ENCODE results near the gene EPHB1.
A peak's percentile ranks its signal among the peaks of the same experiment; 100 is the strongest.

EPHB1 gene

DNA sequence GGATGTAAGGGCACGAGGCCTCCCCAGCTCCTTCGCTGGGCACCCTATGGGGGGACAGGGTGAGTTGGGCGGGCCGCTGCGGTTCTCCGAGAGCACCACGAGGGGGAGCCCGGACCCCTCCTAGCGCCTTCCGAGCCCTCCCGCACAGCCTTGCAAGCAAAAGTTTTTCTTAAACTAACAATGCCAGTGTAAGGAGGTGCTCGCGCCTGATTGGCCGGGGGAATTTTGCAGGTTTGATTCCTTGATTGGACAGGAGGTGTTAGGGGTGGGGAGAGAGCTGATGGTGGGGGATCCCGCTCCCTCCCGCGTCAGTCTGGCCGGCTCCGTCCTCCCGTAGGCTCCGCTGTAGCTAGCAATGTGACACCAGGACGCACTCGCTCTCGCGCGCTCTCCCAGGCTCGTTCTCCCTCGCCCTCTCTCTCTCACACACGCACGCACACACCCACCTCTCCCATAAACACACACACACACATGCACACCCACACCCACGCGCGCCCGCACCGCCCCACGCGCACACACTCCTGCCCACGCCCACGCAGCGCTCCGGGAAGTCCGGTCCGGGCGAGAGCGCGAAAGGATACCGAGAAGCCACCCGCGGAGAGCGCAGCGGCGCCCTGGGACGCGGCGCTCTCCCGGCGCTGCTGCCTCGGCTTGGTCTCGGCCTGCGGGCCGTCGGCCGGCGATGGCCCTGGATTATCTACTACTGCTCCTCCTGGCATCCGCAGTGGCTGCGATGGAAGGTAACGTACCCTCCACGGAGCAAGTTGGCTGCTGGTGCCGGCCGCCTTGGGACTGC lies at the start of gene EPHB1:
TSS of gene EPHB1 (plus strand) at position 311 of the 796 bp plus-strand sequence.
- DNase-seq, result peak; percentile 52

GRCh38 chr3:134748698-134749097 lies 46.4 kb upstream of the EPHB1 start:
- DNase-seq, result no peak

GRCh38 chr3:134749174-134749573 lies 45.9 kb upstream of the EPHB1 start:
- DNase-seq, result no peak

DNA sequence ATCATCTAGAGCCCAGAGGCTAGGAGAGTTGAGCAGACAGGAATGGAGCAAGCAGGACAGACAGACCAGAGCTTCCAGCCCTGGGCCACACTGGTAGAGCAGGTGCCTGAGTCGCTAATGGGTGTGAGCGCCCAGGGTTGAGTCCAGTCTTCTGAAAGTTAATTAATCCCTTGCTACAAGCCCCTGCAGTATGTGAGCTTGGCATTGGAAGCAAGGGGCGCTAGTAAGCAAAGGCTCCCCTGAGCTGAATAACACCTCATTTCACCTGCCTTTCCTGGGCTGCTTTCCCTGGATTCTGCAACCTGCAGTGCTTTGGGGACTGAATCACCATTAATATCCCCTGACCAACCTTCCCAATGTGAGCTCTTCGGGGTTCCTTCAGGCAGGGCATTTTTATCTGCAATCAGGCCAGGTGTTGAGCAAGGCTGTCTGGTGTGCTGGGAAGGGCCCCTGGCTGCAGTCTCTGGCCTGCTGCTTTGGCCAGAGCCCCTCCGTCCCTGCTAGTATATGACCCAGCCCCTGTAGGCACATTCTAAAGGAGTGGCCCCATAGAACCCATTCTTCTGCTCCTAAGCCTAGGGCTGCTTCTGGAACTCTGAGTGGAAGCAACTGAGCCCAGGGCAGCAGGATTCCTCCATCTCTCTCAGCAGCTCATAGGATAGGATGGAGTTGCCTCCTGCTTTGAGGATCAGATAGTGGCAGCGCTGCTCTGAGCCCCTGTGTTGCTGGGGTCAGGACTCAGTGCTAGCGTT lies 45.1 kb upstream of the EPHB1 start:
- no peak for DNase-seq

DNA sequence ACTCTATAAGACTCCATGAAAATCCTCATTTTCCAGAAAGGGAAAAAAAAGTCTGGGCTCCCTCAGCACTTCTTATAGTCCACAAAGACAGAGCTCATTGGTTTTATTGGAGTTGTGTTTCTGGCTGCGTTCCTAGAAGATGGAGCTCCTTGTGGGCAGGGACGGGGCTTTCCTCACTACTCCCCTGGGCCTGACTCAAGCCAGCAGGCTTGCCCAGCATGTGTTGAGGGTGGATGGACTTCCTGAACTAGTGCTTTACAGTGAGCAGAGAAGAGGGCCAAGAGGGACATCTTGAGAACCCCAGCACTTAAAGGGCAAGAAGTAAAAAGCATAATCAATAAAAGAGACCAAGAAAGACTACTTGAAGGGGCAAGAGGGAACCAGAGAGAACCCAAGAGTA lies 43.2 kb upstream of the EPHB1 start:
- DNase-seq, result no peak

DNA sequence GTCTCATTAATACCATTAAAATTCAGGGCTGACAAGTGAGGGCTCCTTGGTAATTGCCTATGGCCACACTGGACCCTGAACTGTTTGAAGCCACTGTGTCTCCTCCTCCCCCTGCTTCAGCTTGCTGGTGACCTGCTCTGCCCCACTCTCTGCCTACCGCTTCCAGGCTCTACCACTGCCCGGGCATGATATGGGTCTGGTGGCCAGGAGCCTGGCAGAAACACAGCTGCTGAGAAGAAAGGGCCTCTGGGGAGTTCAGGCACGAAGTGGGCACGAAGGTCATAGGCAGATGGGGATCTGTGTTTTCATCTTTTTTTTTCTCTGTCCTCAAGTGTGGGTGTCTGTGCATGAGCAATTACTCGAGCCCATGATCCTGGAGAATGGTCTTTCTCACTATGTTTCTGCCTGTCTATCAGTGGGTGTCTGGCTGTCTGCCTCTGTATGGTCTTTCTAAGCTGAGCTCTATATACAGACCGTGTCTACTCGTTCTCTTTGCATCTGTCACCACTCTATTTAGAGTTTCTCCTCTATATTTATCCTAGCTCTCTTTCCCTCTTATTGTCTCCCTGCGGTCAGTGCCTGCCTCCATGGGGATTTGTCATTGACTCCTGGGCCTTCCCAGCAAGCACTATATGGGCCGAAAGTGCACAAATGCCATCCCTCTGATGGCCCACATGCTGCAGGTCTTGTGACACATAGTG lies 42.1 kb upstream of the EPHB1 start:
- no peak for DNase-seq

DNA sequence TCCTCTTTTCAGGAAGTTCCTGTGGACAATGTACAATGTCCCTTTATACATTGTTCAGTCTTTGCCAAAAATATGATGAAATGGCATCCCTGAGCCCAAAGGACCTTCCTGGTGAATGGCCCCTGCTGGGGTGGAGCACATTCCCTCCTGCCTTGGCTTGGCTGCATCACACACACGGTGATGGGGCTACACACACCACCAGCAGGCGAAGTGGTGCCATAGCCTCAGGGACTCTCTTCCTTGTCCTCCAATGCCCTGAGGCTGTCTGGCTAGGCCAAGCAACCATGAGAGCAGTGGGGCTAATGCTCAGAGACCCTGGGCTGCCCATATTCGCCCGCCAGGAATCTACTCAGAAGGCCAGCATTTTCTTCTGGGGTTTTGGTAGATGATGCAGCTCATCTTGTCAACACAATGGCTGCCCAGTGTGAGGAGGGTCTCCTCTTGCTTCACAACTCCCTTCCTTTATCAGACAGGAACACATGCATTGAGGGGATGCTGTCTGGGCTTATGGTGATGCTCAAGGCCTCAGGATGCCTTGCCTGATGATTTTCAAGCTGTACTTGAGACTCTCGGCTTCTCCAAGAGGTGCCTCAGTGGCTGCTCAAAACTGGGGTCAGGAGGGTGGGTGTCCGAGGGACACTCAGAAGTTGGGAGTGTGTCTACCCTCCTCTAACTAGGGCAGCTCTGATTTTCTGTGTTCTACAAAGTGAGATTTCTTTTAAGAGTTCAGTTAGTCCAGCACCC lies 40.9 kb upstream of the EPHB1 start:
- no peak for DNase-seq

- peak; percentile 12 for DNase-seq
Measured at GRCh38 chr3:134754768-134755559, 40.1 kb upstream of the EPHB1 start.

GRCh38 chr3:134755821-134756220 lies 39.2 kb upstream of the EPHB1 start:
- no peak for DNase-seq

DNA sequence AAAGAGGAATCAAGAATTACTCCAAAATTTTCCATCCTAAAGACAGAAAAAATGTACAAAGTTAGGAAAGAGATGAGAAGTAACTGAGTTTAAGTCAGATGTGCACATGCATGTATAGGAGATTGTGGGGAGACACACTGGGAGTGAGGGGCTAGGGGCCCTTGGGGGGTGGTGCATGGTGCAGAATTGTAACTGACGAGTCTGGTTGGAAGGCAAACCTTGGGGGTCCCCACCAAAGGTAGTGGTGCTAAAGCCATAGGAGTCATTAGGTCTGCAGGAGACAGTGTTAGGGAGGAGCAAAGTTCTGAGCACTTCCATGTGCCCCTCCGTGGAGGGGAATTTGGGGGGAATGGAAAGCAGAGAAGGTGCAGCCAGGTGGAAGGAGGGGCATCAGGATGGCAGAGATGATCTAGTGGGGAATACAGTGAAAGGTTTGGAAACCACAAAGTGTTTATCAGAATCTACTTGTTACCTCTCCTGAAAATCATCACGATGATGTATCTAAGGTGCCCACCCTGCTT lies 37.5 kb upstream of the EPHB1 start:
- no peak for DNase-seq

DNA sequence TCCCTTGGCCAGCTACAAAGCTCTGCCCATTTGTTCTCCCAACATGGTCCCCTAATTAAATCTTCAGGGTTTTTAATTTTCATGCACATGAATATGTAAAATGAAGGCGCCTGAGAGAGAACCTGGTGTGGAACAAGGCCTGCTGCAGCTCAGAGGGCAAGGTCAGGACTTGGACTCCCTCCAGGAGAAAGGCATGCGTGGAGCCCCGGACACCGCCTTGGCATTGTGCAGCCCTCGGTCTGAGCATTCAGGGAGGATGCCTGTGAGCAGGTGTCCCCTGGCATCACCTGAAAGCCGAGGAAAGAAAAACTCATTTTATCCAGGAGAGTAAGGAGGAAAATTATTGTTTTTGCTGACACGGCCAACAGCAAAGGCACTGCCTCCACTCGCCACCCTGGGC lies 33.8 kb upstream of the EPHB1 start:
- DNase-seq, result no peak

GRCh38 chr3:134762016-134762415 lies 33.0 kb upstream of the EPHB1 start:
- no peak for DNase-seq

DNA sequence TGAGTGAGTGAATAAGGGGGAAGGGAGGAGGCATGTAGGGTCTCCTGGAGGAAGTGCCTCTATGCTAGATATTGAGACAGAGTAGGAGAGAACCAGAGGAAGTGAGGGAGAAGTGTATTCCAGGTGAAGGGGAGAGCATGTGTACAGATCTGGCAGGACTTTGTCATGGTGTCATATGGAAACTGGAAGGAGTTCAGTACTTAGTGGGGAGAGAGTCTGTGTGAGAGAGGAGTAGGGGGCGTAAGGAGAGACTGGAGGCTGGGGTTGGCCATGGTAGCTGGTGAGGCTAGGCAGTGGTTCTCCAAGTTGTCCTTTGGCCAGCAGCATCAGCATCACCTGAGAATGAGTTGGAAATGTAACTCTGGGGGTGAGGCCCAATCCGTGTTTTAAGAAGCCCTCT lies 29.6 kb upstream of the EPHB1 start:
- no peak for DNase-seq

DNA sequence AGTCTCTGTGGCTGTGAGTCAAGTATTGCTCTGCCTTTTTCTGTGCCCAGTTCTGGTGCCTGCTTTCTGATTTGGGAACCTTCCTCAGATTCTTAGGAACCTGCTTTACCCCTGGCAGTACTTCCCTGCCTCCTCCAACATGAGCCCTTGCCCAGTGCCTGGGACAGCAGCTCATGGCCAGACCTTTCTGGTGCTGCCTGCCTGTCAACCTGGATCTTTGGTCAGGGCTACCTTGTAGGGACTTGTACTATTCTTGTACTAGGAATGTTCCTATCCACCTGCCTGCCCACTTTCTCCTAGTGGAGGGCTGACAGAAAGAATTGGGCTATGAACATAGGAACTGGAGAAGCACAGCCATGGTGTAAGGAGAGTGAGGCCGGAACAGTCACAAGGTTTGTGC lies 28.8 kb upstream of the EPHB1 start:
- DNase-seq, result no peak

GRCh38 chr3:134768116-134768515 lies 26.9 kb upstream of the EPHB1 start:
- DNase-seq, result no peak

GRCh38 chr3:134768837-134769236 lies 26.2 kb upstream of the EPHB1 start:
- no peak for DNase-seq

DNA sequence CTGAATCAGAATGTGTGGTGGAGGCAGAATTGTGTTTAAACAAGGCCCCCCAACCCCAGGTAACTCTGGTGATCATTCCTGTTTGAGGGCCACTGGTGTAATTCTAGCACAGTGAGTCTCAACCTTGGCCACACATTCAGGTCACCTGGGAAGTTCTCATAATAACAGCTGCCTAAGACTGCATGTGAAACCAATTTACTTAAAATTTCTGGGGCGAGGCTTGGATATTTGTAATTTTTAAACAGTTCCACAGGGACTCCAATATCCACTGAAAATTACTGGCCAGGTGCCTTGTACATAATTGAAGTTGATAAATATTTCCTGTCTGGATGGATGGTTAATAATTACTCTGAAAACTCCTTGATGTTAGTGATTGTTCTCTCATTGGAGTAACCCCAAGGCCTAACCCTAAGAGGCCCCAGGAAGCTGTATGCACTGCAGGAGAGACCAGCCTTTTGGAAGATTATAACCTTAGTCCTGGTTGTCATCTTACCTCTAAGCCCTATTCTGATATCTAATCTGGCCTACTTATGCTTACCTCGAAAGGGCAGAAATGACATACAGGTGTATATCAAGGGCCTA lies 25.7 kb upstream of the EPHB1 start:
- DNase-seq, result no peak

DNA sequence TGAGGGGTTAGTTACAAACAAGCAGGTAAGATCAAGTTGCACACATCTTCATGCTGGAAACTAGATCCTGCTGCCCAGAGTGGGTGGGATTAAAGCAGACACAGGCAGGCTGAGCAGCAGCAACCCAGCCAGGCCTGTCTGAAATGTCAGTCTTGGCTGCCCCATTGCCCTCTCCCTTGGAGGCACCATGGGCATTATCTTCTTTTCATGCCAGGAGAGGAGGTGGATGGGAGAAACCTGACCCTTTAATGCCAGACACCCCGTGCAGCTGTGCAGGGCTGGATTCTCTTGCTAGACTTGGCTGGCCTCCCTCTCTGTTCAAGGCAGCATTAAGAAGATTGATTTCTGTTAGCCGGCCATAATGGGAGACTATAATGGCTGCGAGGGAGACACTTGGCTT lies 23.0 kb upstream of the EPHB1 start:
- no peak for DNase-seq

DNA sequence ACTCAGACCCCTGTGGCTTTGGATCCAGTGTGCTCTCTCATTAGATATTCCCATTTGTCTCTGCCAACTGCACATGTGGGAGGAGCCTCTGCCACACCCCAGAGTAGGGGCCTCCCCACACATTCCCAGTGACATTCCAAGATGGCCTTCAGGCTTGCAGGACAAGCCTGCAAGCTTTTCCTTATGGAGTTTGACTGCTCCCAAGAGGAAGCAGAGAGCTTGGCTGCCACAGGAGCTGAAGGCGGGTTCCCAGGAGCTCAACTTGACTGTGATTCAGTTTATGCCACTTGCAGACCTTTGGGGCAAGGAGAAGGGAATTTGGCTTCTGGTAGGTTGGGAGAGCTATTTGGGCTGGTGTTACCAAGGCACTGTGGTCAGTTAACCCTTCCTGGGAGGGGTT lies 22.5 kb upstream of the EPHB1 start:
- no peak for DNase-seq

GRCh38 chr3:134775831-134776230 lies 19.2 kb upstream of the EPHB1 start:
- no peak for DNase-seq

GRCh38 chr3:134776518-134776917 lies 18.5 kb upstream of the EPHB1 start:
- DNase-seq, result no peak

- DNase-seq, result no peak
Measured at GRCh38 chr3:134777341-134777740, 17.7 kb upstream of the EPHB1 start.

Data from CD4-positive, alpha-beta T cell treated with Interleukin-17A for 1 hour (primary cell).